Duodenal mucosa (tissue), 2 donors: Measurements from ENCODE around the gene ATP2B2.

Source experiments
- H3K27ac ChIP-seq: one replicate; pipeline ENCODE4 v1.7.0; 2013; ENCODE audit warnings: low read depth, low read length
- H3K27me3 ChIP-seq, 2 donors: one replicate each; pipeline ENCODE4 v1.7.0; 2013; ENCODE audit warnings: low read length in 2 of 2, control low read depth in 1 of 2; ENCODE audit not compliant: insufficient read depth in 2 of 2, control insufficient read depth in 1 of 2
- H3K36me3 ChIP-seq, 2 donors: one replicate each; pipeline ENCODE4 v1.7.0; 2013; ENCODE audit warnings: low read length in 2 of 2, control low read depth in 1 of 2; ENCODE audit not compliant: insufficient read depth in 2 of 2, control insufficient read depth in 1 of 2
- H3K4me1 ChIP-seq, 2 donors: one replicate each; pipeline ENCODE4 v1.7.0; 2013; ENCODE audit warnings: low read length in 2 of 2, control low read depth in 1 of 2; ENCODE audit not compliant: insufficient read depth in 2 of 2, control insufficient read depth in 1 of 2
- H3K4me3 ChIP-seq, 2 donors: one replicate each; pipeline ENCODE4 v1.7.0; 2013; ENCODE audit warnings: low read length in 2 of 2, low read depth in 1 of 2
- H3K9ac ChIP-seq, 2 donors: one replicate each; pipeline ENCODE4 v1.7.0; 2013; ENCODE audit warnings: low read length in 2 of 2, low read depth in 1 of 2
- H3K9me3 ChIP-seq, 2 donors: one replicate each; pipeline ENCODE4 v1.7.0; 2013; ENCODE audit warnings: low read length in 2 of 2, control low read depth in 1 of 2; ENCODE audit not compliant: control insufficient read depth in 1 of 2

Gene ATP2B2

GRCh38 chr3:10411598-10412332, 93.6 kb downstream of the ATP2B2 start:
- Histone ChIP-seq H3K4me3 (no peak overlapping the region), H3K36me3 (no peaks in the 10 kb centered on the region), H3K27me3 (no peaks in the 10 kb centered on the region), H3K4me1 (no peaks in the 10 kb centered on the region), H3K9ac (no peak overlapping the region), H3K27ac (no peak overlapping the region), H3K9me3 (no peaks in the 10 kb centered on the region)

DNA sequence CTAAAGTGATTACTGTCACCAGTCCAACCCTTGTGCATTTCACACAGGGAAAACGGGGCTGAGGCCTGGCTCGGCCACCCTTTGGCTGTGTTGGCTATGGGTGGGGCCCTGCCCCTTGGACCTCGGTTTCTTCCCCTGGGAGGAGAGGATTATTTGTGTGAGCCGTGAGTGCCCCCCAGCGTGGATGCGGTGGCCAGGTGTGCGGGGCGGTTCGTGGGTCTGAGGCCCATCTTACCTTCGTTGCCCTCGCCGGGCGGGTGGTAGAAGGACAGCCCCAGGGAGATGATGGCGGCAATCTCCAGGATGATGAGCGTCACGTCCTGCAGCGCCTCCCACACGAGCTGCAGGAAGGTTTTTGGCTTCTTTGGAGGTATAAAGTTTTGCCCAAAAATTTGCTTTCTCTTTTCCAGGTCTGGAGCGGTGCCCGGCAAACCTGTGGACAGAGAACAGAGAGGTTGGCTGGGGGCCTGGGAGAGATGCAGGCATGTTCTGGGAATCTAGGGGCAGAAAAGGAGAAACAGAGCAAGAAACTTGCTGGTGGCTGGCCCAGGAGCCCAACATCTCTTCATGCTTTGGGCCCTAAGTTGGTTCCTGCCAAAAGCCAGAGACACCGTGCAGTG, 94.9 kb downstream of the ATP2B2 start:
- Histone ChIP-seq H3K36me3 (no peaks in the 10 kb centered on the region), H3K9me3 (no peaks in the 10 kb centered on the region), H3K4me1 (no peaks in the 10 kb centered on the region), H3K27me3 (no peaks in the 10 kb centered on the region), H3K9ac (no peak overlapping the region), H3K4me3 (no peak overlapping the region), H3K27ac (no peak overlapping the region)

GRCh38 chr3:10408680-10409079, 96.7 kb downstream of the ATP2B2 start:
- Histone ChIP-seq H3K36me3 (no peaks in the 10 kb centered on the region), H3K9me3 (no peaks in the 10 kb centered on the region), H3K9ac (no peak overlapping the region), H3K4me1 (no peaks in the 10 kb centered on the region), H3K4me3 (no peak overlapping the region), H3K27ac (no peak overlapping the region), H3K27me3 (no peaks in the 10 kb centered on the region)

GRCh38 chr3:10407361-10407760, 98.0 kb downstream of the ATP2B2 start:
- Histone ChIP-seq H3K9ac (no peak overlapping the region), H3K9me3 (no peaks in the 10 kb centered on the region), H3K36me3 (no peaks in the 10 kb centered on the region), H3K4me1 (no peaks in the 10 kb centered on the region), H3K4me3 (no peak overlapping the region), H3K27me3 (no peaks in the 10 kb centered on the region), H3K27ac (no peak overlapping the region)

DNA sequence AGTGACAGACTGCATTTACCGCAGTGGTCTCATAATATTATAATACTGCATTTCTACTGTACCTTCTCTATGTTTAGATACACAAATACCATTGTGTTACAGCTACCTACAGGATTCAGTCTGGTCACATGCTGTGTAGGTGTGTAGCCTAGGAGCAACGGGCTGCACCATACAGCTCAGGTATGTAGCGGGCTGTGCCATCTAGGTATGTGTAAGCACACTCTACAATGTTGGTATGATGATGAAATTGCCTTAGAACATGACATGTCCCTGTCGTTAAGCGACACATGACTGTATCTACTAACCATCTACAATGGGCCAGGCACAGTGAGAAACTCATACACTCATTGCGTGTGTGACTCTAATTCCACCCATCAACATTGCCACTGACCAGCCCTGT, 99.0 kb downstream of the ATP2B2 start:
- H3K9ac ChIP-seq: no peak overlapping the region
- no peak overlapping the region for H3K27ac ChIP-seq
- H3K36me3 ChIP-seq: no peaks in the 10 kb centered on the region

DNA sequence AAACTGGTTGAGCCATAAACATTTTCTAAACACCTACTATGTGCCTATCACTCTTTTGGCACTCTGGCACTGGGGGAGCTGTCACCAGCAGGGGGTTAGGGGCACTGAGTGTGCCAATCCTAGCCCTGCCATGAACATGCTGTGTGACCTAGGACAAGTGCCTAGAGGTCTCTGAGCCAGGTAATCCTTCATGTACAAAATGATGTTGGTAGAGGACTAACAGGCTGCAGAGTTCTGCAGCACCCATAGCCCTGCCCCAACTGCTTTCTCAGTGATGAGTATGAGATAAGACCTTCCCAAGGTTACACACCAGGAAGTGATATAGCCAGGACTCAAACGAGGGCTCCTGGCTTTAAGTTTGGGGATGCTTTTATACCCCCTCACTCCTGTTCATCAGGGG, 99.6 kb downstream of the ATP2B2 start:
- Histone ChIP-seq H3K36me3 (no peaks in the 10 kb centered on the region), H3K4me3 (no peak overlapping the region), H3K27ac (no peak overlapping the region), H3K4me1 (no peaks in the 10 kb centered on the region), H3K27me3 (no peaks in the 10 kb centered on the region), H3K9ac (no peak overlapping the region), H3K9me3 (no peaks in the 10 kb centered on the region)

More for the DNA sequence above, 99.0 kb downstream of the ATP2B2 start:
- H3K4me3 ChIP-seq: no peak overlapping the region
- H3K27me3 ChIP-seq: no peaks in the 10 kb centered on the region
- no peaks in the 10 kb centered on the region for H3K9me3 ChIP-seq
- no peaks in the 10 kb centered on the region for H3K4me1 ChIP-seq

DNA sequence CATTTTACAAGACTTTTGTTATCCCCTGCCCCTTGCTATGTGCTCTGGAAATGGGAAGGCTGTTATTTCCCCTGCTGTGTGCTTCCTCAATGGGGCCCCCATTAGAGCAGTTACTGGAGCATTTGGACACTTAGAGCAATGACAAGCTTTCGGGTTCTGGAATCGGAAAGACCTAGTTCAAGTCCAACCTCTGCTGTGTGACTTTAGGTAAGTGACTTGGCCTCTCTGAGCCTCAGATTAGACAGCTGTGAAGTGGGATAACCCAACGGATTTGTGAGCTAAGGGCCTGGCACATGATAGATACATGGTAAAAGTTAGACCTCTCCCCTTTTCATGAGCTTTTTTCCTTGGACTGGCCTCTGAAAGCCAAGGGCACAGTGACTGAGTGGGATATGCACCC, 100.5 kb downstream of the ATP2B2 start:
- Histone ChIP-seq H3K27ac (no peak overlapping the region), H3K4me3 (no peak overlapping the region), H3K4me1 (no peaks in the 10 kb centered on the region), H3K36me3 (no peaks in the 10 kb centered on the region), H3K9me3 (no peaks in the 10 kb centered on the region), H3K27me3 (no peaks in the 10 kb centered on the region), H3K9ac (no peak overlapping the region)

- Histone ChIP-seq H3K9ac (no peak overlapping the region), H3K27ac (no peak overlapping the region), H3K36me3 (no peaks in the 10 kb centered on the region), H3K27me3 (no peaks in the 10 kb centered on the region), H3K9me3 (no peaks in the 10 kb centered on the region), H3K4me1 (no peaks in the 10 kb centered on the region), H3K4me3 (no peak overlapping the region)
These were observed 101.0 kb downstream of the ATP2B2 start for GRCh38 chr3:10404377-10404776.

DNA sequence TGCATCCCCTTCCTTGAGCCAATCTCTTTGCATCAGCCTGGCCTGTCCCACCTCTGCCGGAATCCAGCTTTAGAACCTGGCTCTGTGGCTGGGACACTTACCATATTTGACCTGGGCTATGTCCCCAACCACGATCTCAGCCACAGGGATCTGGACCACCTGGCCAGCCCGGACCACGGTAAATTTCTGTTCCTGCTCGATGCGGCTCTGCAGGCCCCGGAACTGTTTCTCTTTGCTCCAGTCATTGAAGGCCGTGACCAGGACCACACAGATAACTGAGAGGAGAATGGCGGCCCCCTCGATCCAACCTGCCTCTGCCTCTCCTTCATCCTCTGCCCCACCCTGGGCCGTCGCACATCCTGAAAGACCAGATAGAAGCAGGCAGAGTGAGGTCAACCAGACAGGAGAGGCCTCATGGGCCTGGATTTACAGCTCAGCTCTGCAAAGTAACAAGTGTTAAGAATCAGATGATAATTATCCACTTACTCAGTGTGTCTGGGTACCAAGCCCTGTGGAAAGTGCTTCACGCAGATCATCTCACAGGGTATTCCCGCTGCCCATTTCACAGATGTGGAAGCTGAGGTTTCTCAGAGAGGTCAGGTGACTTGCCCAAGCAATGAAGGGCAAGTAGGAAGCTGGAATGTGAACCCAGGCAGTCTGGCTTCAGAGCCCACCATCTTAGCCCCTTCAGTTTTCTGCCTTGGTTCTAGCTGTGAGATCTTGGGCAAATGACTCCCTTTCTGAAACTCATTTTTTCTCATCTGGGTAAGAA, 103.2 kb downstream of the ATP2B2 start:
- Histone ChIP-seq H3K9ac (no peak overlapping the region), H3K9me3 (no peaks in the 10 kb centered on the region), H3K4me3 (no peak overlapping the region), H3K4me1 (no peaks in the 10 kb centered on the region), H3K27ac (no peak overlapping the region), H3K27me3 (no peaks in the 10 kb centered on the region), H3K36me3 (no peaks in the 10 kb centered on the region)

DNA sequence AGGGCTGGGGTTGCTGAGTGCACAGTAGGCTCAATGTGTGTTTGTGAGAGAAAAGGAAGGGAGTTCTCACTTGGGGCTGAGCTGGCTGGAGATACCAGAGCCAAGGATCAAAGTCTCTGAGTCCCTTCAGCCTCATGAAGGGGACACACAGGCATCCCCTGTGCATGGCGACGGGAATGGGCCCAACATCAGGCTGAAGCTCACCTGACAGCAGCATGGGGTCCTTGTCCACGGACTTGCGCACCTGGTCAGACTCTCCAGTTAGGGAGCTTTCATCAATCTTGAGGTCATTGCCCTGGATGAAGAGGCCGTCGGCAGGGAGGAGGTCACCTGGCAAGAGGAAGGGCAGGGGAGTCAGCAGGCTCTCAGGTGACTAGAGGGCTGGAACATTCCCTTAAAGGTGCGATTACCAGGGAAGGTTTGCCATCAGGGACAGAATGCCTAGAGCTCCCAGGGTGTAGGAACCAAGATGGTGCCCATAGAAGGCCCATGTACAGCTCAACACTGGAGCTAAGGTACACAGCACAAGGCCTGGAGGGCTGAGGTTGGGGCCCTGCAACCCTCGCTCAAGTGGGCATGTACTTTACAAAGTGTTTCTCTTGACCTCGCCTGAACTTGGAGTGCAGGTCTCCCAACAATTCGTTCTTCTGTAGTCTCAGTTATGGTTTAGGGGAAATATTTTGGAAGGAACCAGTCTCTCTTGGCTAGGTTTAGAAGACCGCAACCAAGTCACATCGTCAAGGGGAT, 104.5 kb downstream of the ATP2B2 start:
- Histone ChIP-seq H3K4me1 (peaks cover 3% of the 10 kb centered on the region in 2 donors), H3K4me3 (no peak overlapping the region), H3K9ac (no peak overlapping the region), H3K27ac (no peak overlapping the region), H3K9me3 (no peaks in the 10 kb centered on the region), H3K36me3 (no peaks in the 10 kb centered on the region), H3K27me3 (no peaks in the 10 kb centered on the region)
